LoVo (cell line): ENCODE results near the gene CDC42BPA.

Experiments
- DNase-seq: peaks from one replicate; pipeline ENCODE4 v3.0.0-alpha.2; 2016; ENCODE audit warnings: low spot score

Gene CDC42BPA

GRCh38 chr1:227333423-227333822 lies 15.1 kb upstream of the CDC42BPA start:
- DNase-seq: peak; percentile 55

DNA sequence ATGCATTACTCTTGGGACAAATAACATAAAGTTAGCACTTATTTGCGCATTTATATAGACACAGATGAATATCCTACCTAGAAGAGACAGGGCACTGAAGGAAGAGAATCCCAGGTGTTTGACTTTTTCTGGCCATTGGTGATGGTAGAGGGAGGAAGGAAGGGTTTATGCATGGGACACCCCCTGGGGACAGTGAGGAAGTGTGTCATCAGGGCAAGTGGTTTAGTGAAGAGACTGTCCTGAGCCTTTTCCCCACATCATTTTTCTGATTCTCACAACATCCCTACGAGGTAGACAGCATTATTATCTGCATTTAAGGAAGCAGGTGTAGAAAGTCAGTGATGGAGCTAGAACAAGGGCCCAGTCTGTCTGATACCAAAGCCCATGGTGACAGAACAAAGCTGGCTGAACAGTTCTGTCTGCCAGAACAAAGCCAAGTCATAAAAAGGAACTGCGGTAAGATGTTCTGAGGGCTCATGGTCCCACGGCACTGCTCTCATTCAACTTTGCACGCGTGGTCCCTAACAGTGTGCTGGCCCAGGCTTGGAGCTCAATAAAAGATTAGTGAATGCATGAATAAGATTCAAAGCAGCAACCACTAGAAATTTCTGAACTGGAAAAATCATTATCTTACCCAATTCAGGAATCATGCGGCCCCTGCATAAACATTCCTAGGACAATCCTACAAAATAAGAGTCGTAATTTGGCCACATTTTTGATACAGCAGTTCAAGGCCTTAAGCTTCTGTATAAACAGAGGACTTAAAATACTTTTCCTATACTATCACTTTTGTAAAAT lies 12.2 kb upstream of the CDC42BPA start:
- DNase-seq: no peak

GRCh38 chr1:227328405-227329019 lies 10.2 kb upstream of the CDC42BPA start:
- no peak for DNase-seq

DNA sequence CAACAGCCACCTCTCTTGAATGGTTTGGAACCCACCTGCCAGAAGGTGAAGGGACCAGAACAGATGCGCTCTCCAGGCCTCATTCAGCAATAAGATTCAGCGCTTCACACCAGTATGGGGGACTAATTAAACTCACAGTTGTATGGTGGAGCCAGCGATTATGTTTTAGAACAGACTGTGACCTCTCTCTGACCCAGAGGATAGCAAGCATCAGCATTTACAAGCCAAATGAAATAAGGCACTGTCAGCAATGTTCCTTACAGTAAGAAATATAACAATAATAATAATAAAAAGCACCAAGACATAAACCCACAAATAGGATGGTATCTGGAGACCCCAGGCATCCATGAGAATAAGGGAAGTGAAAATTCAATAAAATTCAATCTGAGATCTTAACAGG lies 6.9 kb upstream of the CDC42BPA start:
- DNase-seq: no peak

- no peak for DNase-seq
Observed at GRCh38 chr1:227323967-227324268, 5.6 kb upstream of the CDC42BPA start.

DNA sequence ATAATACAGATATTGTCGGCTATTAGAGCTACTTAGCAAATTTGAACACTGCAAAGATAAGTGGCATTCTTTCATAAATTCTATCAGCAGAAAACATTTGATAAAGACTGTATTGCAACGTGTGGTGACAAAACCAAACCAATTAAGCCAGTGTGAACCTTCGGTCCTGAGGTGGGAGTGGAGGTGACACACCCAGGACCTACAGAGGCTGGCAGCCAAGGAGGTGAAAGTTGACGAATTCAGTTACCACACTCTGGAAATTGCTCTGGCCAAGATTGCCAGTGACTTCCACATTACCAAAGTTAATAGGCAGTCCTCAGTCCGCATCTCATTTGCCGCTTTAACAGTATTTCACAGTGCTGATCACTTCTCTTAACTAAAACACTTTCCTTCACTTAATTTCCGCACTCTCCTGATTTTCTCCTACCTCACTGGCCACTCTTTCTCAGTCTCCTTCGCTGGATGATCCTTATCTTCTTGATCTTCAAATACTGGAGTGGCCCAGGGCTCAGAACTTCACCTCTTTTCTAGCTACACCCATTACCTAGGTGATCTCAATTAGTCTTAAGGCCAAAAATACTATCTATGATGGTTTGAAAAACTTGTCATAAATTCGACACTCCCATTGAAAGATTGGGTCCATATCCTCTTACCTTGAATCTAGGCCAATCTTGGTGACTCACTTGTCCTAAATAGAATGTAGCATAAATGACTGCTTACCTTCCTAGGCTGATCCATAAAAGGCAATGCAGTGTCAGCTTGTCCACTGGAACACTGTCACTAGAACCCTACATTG lies 5.1 kb upstream of the CDC42BPA start:
- peak; percentile 90 for DNase-seq

GRCh38 chr1:227322376-227322775 lies 4.1 kb upstream of the CDC42BPA start:
- no peak for DNase-seq

GRCh38 chr1:227321035-227321434 lies 2.7 kb upstream of the CDC42BPA start:
- no peak for DNase-seq

DNA sequence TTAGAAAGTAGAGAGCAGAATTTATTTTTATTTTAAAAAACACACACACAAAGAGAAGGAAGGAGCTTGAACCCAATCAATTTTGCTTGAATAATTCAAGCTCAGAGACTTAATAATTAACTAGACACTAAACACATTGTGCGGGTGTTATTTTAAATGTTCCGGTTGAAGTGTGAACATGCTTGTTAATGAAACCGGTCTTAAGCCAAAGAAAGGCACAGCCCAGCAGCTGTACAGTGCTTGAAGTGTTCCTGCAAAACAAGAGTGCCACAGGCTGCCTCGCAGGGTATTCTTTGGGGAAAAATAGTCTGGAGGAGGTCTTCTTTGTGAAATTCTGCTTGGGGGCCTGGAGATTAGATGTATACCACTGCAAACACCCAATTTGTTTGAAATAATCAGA lies 2.2 kb upstream of the CDC42BPA start:
- no peak for DNase-seq

DNA sequence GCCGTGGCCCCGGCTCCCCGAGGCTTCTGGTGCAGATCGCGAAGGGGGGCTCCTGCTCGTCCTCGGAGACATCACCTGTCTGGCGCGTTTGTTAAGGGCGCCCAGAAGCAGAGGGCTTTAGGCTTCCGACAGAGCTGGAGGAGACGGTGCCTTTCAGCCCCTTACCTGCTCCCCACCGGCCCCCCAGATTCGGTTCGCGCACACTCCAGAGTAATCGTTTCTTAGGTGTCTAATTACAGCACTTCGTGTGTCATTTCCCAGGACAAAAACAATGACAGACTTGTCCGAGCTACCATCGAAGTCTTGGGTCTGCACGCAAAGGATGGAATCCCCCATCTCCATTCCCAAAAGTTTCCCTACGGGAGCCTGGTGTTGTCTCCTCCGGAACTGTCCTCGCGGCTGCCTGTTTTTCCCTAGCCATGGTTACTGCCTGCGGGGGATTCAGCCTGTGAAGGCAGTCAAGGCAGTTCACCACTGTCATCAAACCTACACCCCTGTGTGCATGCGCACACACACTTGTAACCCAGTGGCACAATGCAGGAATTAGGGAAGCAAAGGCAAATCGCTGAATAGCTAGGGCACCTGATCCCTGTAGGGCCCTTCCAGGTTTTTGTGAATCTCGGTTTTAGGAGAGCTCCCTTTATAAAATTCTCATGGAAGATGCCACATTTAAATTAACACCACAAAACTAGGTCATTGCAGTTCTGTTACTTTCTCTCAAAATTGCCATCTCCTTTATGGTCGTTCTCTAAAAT lies 738 bp upstream of the CDC42BPA start:
- DNase-seq: no peak

DNA sequence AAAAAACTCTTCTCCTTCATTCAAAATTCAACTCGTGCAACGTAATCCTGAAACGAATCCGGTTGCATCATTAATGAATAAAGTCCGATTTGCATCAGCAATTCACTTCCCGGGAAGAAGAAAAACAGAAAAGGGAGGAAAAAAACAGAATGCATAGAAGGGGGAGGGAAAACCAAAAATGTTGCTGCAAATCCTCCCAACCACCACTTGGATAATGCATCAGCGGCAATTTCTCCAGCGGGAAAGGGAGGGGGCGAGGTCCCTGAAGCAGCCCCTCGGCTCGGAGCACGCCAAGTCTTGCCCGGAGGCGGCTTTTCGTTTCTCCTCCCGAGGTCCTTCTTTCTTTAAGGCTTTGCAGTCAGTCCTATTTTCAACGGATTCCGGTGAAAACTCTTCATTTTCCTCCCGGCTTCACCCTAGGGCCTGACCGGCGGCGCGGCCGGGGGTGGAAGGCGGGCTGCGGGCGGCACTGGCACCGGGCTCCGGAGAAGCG lies 723 bp downstream of the CDC42BPA start:
- DNase-seq: peak; percentile 55

DNA sequence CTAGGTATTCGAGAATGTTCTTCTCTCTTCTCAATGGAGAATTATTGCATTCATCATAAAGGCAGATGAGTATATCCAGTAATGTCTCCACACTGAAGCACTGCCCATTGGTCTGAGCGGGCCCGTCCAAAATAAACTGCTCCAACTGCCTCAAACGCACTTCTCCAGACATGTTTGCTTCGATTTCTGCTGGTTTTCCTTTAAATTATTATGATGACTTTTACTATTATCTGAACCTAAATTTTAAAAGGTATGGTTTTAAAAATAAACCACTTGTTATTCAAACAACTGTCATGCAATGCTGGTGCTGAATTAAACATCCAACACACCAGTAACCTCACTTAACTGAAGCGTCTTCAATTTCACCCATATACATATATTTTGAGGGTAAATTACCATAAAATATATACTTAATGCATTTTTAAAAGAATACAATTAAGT lies 1.3 kb downstream of the CDC42BPA start:
- no peak for DNase-seq

DNA sequence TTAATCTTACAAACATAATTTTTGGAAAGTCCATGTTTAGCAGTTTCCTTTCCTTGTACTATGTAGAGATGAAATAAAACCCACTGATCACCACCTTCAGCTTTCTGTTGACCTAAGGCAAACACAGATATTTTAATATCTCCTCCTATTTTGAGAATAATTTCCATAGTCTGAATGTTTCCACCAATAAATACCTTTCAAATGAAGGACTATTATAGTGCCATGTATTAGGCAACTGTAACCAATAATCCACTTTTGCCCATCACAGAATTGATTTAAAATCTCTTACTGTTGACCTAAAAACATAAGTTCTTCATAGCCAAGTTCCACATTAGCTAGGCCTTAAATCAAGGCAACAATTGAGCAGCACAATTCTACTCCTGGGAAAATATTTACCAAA lies 1.8 kb downstream of the CDC42BPA start:
- no peak for DNase-seq

- DNase-seq: peak; percentile 63
Observed at GRCh38 chr1:227315629-227316346, 2.5 kb downstream of the CDC42BPA start.

GRCh38 chr1:227314014-227314848 lies 4.1 kb downstream of the CDC42BPA start:
- no peak for DNase-seq

DNA sequence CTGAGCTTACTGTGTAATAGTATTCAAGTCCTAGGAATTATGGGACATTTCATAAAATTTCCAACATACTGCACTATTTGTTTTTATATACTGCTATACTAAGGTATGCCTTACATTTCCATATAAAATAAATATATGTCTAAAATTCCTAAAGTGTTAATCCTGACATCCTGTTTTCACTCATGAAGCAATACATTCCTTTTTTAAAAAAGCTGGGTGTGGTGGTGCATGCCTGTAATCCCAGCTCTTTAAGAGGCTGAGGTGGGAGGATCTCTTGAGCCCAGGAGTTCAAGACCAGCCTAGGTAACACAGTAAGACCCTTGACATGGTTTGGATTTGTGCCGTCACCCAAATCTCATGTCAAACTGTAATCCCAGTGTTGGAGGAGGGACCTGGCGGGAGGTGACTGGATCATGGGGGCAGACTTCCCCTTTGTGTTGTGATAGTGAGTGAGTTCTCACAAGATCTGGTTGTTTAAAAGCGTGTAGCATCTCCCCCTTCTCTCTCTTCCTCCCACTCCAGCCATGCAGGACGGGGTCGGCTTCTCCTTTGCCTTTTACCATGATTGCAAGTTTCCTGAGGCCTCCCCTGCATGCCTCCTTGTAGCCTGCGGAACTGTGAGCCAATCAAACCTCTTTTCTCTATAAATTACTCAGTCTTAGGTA lies 5.8 kb downstream of the CDC42BPA start:
- DNase-seq: no peak

GRCh38 chr1:227311389-227312001 lies 6.8 kb downstream of the CDC42BPA start:
- no peak for DNase-seq

- DNase-seq: no peak
Observed at GRCh38 chr1:227308367-227309336, 9.6 kb downstream of the CDC42BPA start.
